Stimulated activated CD8-positive, alpha-beta memory T cell treated with anti-CD3 and anti-CD28 coated beads, Interleukin-4, amount 100 ng/mL, for 4 hours (primary cell): ENCODE results near the gene CACUL1.
"Not testable (repeated sequence)": the region's sequence is repeated elsewhere in the genome, so short reads cannot be mapped to it uniquely, and the experiment has no call there.

Experiments
- DNase-seq, 2 donors: peaks; one replicate each; pipeline ENCODE4 v3.0.0-alpha.2; 2020; ENCODE audit warnings: low read depth in 2 of 2, low spot score in 1 of 2

Gene CACUL1

DNA sequence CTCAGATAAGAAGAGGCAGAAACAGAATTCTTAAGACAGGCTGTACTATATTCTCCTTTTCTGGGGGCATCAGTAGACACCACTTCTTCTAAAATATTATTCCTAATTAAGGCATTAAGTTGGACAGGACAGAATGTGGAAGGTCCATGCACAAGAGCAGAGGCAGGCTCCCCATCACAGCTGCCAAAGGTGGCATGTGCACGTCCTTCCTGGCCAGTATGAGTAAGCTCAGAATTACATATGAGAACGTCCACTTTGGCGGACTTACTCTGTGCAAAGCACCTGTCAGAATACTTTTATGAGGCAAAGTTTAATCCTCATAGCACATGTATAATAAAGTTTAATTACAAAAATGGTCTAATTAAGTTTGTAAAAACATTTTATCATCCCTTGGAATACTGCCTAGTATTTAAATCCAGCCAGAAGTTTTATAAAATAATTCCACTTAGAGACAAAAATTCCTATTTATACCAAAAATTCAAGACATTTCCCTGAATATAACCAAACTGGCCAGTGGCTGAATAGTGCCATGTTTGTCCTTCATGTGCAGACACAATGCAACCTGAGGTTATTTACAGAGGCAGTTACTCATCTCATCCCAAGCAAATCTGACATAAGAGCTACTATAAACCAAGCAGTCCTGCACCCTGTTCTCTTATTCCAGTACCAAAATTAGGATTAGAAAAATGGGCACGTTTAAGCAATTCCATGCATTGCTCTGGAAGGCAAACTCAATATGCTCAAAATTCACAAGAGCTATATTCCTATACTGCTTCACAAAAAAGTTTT lies 65.5 kb downstream of the CACUL1 start:
- DNase-seq = no peak

DNA sequence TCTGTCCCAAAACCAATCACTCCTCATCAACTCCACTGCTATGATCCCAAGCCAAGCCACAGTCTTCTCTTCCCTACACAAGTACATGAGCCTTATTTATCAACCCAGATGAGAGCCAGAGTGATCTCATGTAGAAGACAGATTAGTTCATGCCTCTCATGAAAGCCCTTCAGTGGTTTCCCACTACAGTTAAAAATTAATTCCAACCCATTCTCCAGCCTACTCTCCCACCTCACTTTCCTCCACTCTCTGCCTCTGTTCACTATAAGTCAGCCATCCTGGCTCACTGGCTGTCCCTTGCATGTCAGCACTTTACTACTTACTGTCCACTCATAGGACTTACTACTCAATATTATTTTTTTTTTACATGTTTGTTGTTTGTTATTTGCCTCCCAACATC lies 67.3 kb downstream of the CACUL1 start:
- DNase-seq = no peak

DNA sequence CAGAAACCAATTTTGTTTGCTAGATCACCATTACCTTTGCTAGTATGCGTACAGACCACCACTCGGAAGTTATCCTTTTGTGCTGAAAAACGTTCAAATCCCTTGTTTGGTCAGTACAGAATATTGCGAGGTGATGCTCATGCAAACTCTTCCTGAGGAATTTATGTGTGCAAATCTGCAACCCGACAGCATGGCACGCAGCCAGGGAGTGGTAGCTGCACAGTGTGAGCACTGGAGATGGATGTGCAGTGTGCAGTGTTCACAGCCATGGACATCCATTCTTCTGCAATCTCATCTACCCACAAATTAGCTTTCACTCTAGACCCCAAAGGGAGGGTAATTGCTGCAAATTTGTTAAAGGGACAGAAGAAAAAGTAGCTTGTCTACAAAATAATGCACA lies 72.2 kb downstream of the CACUL1 start:
- DNase-seq = no peak

DNA sequence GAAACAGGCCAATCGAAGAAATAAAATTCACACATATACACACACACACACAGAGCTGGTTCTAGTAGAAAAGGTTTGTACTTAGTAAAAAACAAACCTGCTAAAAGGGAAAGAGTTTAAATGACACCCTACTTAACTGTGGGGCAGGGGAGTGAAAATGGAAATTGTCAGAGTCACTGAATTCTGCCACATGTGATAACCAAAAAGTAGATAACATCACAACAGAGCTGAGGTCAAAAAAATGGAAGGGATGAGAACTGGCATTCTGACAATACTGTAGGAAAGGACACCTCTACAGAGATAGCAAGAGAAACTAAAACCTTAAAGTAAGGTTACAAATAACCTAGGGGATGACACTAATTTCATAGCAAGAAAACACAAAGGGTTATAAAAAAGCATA lies 74.6 kb downstream of the CACUL1 start:
- no peak for DNase-seq

DNA sequence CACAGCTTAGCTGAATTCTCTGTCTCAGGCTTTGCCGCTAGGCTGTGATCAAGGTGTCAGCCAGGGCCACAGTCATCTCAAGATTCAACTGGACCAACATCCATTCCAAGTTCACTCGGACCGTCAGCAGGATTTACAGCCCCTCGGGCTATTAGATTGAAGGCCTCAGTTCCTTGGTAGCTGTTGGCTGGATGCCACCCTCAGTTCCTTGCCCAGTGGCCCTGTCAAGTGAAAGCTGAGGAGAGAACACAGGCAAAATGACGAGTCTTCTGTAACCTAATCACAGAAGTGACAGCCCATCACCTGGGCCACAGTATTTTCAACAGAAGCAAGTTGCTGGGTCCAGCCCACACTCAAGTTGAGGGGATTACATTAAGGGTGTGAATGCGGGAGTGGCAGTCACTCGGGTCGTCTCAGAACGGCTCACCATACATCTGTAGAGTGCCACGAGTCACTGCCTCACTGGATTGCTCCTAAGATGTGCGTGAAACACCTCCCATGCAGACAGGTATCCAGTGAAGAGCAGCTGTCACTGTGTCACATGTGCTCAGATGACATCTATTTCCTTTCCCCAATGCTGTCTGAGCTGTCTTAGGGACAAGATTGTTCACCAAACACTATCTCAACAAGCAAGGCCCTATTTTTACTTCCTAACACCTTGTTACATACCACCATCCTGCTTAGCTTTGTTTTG lies 80.4 kb downstream of the CACUL1 start:
- no peak for DNase-seq

DNA sequence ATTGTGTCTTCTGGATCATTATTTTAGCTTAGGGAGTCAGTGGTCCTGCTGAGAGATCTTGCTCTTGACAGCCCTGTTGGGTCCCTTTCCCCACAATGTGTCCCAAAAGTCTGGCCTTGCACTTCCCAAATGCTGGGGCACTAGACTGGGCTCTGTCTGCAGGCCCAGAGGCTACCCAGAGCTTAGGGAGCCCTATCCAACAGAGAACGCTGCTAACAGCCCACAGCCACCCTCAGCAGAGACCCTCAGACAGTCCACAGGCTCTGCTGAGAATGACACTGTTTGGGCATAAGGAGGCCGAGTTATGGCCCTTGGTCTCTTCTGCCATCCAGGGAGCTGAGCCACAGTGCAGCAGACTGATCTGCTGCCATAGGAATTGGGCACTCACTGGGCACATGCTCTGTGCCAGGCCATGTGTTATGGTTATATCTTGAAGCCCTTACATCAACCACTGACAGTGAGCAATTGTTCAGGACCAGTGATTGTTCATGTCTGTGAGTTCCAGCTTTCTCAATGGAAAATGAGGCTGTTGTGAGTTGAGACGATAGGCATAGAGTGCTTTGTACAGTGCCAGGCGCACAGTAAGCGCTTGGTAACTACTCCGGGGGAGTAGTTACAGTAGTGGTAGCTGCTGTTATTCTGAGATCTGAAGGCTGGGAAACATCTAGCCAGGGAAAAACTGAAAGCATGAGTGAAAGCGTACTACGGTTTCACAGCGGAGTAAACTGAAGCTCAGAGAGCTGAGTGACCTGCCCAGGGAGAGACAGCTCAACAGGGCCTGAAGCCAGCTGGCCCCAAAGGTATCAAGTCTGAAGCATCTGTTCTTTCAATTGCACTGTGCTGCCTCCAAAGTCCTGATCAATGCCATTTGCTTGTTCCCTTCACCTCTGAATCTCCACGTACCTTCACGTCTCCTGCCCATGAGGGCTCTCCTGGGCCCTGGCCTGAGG lies 81.7 kb downstream of the CACUL1 start:
- no peak for DNase-seq

DNA sequence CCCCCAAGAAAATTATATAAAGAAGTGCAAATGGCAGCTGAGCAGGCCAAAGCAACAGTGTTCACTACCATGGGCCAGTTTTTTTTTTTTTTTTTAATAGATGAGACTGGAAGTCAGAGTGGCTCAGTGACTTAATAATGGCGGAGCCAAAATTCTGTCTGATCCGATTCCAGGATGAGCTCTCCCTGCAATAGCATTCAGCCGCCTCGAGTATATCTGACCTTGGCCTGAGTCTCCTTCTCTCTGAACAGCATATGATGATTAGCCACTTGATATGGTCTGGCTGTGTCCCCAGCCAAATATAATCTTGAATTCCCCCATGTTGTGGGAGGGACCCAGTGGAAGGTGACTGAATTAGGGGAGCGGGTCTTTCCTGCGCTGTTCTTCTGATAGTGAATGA lies 82.6 kb downstream of the CACUL1 start:
- DNase-seq = no peak

- DNase-seq = not testable (repeated sequence)
These were observed 83.5 kb downstream of the CACUL1 start for GRCh38 chr10:118671221-118671620.

DNA sequence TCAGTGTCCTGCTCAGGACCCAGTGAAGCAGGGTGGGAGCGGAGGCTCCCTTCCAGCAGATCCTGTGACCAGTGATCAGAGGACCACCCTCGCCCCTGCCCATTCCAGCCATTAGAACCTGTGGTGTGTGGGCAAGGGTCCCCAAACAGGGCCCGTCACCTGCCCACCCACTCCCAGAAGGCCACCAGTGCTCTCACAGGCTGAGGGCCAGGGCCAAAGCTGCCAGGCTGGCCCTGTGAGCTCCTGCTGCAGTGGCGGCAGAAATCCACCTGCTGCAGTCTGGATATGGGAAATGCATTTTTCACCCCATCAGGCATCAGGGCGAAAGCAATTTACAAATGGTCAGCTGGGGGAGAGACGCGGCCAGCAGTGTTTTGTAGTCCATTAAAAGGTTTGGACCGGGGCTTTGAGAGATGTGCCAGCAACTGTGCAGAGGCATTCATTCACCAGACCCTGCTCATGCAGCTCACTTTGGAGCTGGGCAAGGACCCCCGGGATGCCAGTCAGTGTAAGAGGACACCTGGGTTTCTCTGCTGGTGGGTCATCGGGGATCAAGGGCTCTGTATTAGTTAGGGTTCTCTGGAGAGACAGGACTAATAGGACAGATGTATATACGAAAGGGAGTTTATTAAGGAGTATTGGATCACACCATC lies 84.2 kb downstream of the CACUL1 start:
- no peak for DNase-seq

DNA sequence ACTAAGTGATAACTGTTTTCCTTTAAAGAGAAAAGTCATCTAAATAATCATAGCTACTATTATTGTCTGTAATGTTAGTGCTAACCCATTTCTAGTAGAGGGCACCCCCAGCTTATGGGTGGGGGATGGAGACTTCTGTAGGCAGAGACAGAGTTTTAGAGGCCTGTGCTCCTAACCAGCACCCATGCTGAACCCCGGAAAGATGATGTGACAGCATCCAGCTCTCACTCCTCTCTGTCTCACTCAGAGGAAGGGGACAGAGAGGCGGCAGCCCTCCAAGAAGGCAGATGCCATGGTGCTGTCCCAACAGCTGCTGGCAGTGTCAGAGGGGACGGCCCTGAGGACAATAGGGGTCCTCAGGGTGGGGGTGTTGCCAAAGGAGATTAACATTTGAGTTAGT lies 84.9 kb downstream of the CACUL1 start:
- no peak for DNase-seq

GRCh38 chr10:118669020-118669791 lies 85.6 kb downstream of the CACUL1 start:
- DNase-seq = no peak

DNA sequence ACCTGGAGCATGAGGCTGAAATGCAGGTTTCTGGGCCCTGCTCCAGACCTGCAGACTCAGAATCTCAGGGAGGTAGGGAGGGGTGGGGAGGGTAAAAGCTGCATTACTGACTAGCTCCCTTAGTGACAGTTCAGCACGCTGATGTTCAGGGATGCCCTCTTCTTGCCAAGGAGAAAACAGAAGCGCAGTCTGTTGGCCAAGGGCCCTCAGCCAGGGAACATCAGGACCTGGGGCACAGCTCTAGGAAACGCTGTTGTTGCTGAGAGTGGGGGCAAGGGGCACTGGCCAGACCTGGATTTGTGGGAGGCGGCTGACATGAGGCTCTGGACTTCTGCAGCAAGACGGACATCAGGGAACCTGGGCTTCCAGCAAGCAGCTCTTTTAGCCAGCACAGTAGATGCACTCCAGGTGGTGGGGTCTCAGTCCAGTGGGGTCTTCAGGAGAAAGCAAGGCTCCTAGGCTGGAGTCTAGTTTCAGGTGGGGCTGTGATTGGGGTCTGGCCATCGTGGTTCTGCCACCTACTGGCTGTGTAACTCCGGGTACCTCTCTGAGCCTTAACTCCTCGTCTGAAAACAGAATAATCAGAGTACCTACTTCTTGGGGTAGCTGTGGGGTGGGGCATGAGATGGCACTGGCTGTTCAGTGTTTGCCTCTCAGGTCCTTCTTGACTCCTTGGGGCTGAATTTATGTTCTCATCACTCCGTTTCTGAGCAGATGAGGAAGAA lies 86.4 kb downstream of the CACUL1 start:
- no peak for DNase-seq

GRCh38 chr10:118667732-118668131 lies 87.0 kb downstream of the CACUL1 start:
- DNase-seq = no peak

GRCh38 chr10:118666350-118666749 lies 88.4 kb downstream of the CACUL1 start:
- DNase-seq = no peak

GRCh38 chr10:118664321-118664720 lies 90.4 kb downstream of the CACUL1 start:
- DNase-seq = no peak

- DNase-seq = no peak
These were observed 91.6 kb downstream of the CACUL1 start for GRCh38 chr10:118663176-118663575.

DNA sequence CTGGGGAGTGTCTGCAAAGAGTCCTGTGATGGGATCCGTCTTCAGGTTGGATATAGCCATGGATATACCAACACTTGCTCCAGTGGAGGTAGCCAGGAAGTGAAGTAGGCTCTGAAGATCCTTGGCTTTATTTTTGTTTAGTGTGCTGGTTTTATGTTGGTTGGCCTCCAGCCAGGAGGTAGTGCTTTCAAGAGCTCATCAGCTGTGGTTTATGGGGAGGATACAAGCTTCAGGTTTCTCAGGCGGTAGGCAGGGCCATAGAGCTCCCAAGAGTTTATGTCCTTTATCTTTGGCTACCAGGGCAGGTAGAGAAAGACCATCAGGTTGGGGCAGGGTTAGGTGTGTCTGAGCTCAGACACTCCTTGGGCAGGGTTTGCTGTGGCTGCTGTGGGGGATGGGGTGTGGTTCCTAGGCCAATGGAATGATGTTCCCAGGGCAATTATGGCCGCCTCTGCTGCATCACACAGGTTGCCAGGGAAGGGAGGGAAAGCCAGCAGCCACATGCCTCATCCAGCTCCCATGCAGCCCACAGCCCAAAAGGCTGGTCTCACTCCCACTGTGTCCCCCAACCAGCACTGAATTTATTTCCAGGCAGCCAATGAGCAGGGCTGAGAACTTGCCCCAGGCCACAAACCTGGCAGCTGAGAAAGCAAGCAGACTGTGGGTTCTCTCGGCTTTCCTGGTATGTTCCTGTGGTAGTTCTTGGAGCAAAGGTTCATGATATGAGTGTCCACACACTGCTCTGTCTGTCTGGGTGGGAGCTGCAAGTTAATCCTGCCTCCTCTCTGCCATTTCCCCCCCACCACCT lies 92.3 kb downstream of the CACUL1 start:
- no peak for DNase-seq

DNA sequence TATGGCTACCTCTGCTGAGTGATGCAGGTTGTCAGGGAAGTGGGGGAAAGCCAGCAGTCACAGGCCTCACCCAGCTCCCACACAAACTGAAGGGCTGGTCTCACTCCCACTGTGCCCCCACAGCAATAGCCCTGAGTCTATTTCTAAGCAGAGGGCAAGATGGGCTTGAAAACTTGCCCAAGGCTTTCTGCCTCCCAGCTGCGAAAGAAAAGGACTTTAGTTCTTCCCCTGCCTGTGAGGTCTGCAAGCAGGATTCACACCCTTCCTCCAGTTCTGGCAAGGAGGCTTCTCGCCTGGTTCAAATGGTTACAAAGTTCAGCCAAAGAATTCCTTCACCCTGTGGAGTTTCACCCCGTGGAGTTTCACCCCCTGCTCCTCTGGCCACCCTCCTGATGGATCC lies 96.0 kb downstream of the CACUL1 start:
- DNase-seq = no peak

DNA sequence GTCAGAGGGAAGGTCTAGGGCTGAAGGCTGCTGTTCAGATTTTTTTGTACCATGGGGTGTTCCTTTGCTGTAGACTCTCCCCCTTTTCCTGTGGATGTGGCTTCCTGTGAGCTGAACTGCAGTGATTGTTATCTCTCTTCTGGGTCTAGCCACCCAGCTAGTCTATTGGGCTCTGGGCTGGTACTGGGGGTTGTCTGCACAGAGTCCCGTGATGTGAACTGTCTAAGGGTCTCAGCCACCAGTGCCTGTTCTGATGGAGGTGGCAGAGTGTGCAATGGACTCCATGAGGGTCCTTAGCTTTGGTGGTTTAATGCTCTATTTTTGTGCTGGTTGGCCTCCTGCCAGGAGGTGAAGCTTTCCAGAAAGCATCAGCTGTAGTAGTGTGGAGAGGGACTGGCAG lies 96.6 kb downstream of the CACUL1 start:
- not testable (repeated sequence) for DNase-seq
